Measurements from ENCODE around the gene FTO. TPM values are rescaled to one million over a fixed set of nuclear protein-coding genes. Genes with fewer than 3 reads are reported as not detected.

FTO gene
- total RNA-seq, 4 donors from 2014 or later: 102 to 138 (median 130) TPM

DNA sequence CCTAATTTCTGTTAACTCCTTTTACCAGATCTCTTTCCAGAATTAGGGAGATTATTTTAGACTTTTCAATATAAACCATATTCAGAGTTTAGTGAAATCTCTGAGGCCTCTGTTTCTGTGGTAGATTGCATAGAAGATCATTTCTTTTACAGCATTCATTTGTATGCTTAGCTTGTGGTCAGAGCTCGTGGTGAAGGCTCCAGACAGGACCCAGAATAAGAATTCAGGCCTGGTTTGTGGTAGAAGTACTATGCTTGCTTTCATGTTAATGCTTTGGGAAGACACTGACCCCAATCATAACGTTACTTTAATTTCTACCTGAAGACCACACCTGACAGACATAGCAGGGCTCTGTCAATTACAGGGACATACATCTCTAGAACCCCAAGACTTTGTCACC lies 258.1 kb downstream of the FTO start:
- Histone ChIP-seq H3K4me3 (no peak overlapping the region), H3K27me3 (no peaks in the 10 kb centered on the region), H3K4me1 (no peaks in the 10 kb centered on the region), H3K36me3 (peaks cover 0 to 7% of the 10 kb centered on the region in 2 donors), H3K27ac (no peak overlapping the region), H3K9me3 (no peaks in the 10 kb centered on the region)
- no peak for ATAC-seq
- WGBS, 2 donors (ENCODE audit: low coverage in 1 of 2): 89 to 94% methylated on average over 1 to 2 of the region's 2 CpGs
- TF ChIP-seq, protein P1, sequence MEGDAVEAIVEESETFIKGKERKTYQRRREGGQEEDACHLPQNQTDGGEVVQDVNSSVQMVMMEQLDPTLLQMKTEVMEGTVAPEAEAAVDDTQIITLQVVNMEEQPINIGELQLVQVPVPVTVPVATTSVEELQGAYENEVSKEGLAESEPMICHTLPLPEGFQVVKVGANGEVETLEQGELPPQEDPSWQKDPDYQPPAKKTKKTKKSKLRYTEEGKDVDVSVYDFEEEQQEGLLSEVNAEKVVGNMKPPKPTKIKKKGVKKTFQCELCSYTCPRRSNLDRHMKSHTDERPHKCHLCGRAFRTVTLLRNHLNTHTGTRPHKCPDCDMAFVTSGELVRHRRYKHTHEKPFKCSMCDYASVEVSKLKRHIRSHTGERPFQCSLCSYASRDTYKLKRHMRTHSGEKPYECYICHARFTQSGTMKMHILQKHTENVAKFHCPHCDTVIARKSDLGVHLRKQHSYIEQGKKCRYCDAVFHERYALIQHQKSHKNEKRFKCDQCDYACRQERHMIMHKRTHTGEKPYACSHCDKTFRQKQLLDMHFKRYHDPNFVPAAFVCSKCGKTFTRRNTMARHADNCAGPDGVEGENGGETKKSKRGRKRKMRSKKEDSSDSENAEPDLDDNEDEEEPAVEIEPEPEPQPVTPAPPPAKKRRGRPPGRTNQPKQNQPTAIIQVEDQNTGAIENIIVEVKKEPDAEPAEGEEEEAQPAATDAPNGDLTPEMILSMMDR (IDR thresholded peaks at IDR 0.05): no peak
- no peak for TF ChIP-seq EP300 (IDR thresholded peaks at IDR 0.05)
- no peak for TF ChIP-seq POLR2AphosphoS5 (IDR thresholded peaks at IDR 0.05)
- TF ChIP-seq POLR2A (IDR thresholded peaks at IDR 0.05): no peak

DNA sequence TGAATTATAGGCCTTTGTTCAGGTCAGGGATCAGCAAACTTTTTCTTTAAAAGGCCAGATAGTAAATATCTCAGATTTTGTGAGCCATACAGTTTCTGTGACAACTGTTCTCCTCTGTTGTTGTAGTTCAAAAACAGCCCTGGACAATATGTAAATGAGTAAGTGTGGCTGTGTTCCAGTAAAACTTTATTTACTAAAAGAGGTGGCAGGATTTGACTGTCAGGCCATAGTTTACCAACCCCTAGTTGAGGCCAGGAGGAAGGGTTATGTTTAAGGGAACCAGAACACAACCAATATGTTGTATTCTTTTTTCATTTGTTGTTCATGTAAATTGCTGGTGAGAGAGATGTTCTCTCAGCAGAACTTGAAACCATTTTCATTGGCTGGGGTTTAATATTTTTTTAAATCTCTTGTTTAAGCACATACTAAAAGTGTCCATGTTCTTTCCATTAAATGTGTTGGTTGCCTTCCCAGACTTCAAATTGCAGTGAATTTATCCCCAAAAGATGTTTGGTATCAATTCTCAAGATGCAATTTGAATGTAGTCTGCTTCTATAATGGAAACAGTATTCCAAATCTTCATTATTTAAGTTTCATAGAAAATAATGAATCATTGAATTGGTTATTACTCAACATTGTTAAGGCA lies 260.3 kb downstream of the FTO start:
- no peak overlapping the region for H3K27ac ChIP-seq
- TF ChIP-seq POLR2AphosphoS5 (IDR thresholded peaks at IDR 0.05) (no peak), EP300 (IDR thresholded peaks at IDR 0.05) (no peak), POLR2A (IDR thresholded peaks at IDR 0.05) (no peak)
- TF ChIP-seq, protein P1 (IDR thresholded peaks at IDR 0.05): no peak
- H3K4me3 ChIP-seq: no peak overlapping the region
- H3K27me3 ChIP-seq: no peaks in the 10 kb centered on the region
- no peaks in the 10 kb centered on the region for H3K9me3 ChIP-seq
- no peaks in the 10 kb centered on the region for H3K4me1 ChIP-seq
- no peak for ATAC-seq
- H3K36me3 ChIP-seq: peaks cover 0 to 7% of the 10 kb centered on the region in 2 donors

DNA sequence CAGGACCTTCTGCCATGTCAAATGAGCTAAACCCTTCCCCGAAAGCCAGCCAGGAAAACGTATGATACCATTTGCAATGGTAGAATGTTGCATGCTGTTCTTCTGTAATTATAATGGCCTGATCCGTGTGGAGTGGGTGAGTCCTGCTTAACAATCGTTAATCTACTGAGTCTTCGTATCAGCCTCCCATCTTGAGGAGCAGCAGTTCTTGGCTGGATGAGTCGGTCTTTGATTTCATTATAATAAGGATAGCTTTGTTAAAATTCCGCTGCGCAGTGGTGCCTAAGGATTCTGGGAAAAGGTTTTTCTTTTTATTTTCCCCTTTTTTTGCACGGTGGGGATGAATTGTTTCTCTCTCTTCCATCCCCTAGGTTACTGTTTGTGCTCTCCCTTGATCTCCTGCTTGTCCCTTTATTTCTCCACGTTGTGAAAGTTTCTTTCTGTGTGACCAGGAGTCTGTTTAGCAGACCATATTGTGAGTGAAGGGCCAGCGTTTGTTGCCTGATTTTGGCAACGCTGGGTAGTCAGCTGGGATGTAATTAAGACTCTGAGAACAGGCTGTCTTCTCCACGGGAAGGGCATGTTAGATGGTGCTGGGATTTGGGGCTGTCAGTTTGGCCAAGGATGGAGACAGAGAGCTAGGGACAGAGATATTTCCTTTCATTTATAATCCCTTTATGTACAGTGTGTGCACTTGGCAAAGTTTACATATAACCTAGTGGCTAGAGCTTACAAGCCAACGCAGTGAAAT lies 263.0 kb downstream of the FTO start:
- TF ChIP-seq EP300 (IDR thresholded peaks at IDR 0.05) (no peak), POLR2AphosphoS5 (IDR thresholded peaks at IDR 0.05) (no peak), POLR2A (IDR thresholded peaks at IDR 0.05) (no peak)
- TF ChIP-seq, protein P1 (IDR thresholded peaks at IDR 0.05): no peak
- Histone ChIP-seq H3K4me3 (no peak overlapping the region), H3K36me3 (no peaks in the 10 kb centered on the region), H3K4me1 (no peaks in the 10 kb centered on the region), H3K27me3 (no peaks in the 10 kb centered on the region), H3K27ac (no peak overlapping the region), H3K9me3 (no peaks in the 10 kb centered on the region)
- 82 to 87% methylated on average over 8 to 14 of the region's 14 CpGs for WGBS, 2 donors (ENCODE audit: low coverage in 1 of 2)
- ATAC-seq: no peak

DNA sequence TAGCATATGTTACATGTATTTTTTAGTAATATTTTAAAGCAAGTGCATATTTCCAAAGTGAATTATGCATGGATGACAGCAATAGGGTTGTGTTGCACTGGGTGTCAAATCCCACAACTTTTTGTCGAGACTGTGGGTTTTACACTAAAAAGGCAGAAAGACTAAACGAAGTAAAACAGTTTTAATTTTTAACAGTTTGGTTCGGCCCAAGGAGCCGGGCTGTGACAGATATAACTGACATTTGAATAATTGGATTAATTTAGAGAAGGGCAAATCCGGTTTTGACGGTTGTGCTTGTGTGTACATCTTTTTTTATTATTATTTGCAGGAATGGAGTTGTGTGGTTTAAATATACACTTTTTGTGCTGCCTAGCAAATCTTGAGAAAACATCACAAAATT lies 263.6 kb downstream of the FTO start:
- H3K4me3 ChIP-seq: no peak overlapping the region
- WGBS, 2 donors (ENCODE audit: low coverage in 1 of 2): 93 to 94% methylated on average over 6 of the region's 6 CpGs

More for the DNA sequence above, 263.6 kb downstream of the FTO start:
- no peaks in the 10 kb centered on the region for H3K9me3 ChIP-seq
- H3K36me3 ChIP-seq: no peaks in the 10 kb centered on the region
- no peak for ATAC-seq
- H3K4me1 ChIP-seq: no peaks in the 10 kb centered on the region
- no peak overlapping the region for H3K27ac ChIP-seq
- no peaks in the 10 kb centered on the region for H3K27me3 ChIP-seq
- TF ChIP-seq POLR2AphosphoS5 (IDR thresholded peaks at IDR 0.05) (no peak), POLR2A (IDR thresholded peaks at IDR 0.05) (no peak), EP300 (IDR thresholded peaks at IDR 0.05) (no peak)
- TF ChIP-seq, protein P1 (IDR thresholded peaks at IDR 0.05): no peak
